Stimulated activated naive CD8-positive, alpha-beta T cell treated with anti-CD3 and anti-CD28 coated beads, Interleukin-15, Interleukin-2, amounts not matched to agents 100 ng/mL and 50 ng/mL, for 24 hours (primary cell): ENCODE results near the gene SLC22A23.

Source experiments
- H3K27ac Mint-ChIP-seq: one replicate; pipeline ENCODE4 v1.8.0; 2021; ENCODE audit warnings: mild to moderate bottlenecking, mixed read lengths
- H3K27me3 Mint-ChIP-seq: one replicate; pipeline ENCODE4 v1.8.0; 2021; ENCODE audit warnings: mixed read lengths
- H3K36me3 Mint-ChIP-seq: one replicate; pipeline ENCODE4 v1.8.0; 2021; ENCODE audit warnings: low read depth, mixed read lengths
- H3K4me1 Mint-ChIP-seq: one replicate; pipeline ENCODE4 v1.8.0; 2021; ENCODE audit warnings: low read depth, mixed read lengths
- H3K4me3 Mint-ChIP-seq: one replicate; pipeline ENCODE4 v1.8.0; 2021; ENCODE audit warnings: mild to moderate bottlenecking, mixed read lengths
- H3K9me3 Mint-ChIP-seq: one replicate; pipeline ENCODE4 v1.8.0; 2021; ENCODE audit warnings: mixed read lengths

The SLC22A23 gene

DNA sequence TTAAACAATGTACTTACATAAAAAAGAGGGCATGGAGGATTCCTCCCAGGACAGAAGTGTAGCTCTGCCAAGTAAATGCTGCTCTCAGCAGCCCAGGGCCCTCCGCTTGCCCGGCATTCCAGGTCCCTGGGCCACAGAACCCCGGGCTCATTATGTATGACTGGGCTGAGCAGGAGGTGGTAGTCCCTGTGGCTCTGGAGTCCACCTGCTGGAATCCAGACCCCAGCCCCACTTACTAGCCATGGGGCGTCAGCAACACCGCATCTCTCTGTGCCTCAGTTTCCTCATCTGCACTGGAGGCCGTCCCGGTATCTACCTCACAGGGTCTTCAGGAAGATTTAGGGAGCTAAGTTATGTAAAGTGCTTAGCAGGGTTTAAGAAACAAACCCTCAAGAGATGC is 142.7 kb downstream of the SLC22A23 start:
- Mint-ChIP-seq H3K4me1 (peaks cover 16% of the 10 kb centered on the region), H3K27me3 (peaks cover 11% of the 10 kb centered on the region), H3K9me3 (no peaks in the 10 kb centered on the region), H3K4me3 (no peak overlapping the region), H3K27ac (no peak overlapping the region), H3K36me3 (no peaks in the 10 kb centered on the region)

DNA sequence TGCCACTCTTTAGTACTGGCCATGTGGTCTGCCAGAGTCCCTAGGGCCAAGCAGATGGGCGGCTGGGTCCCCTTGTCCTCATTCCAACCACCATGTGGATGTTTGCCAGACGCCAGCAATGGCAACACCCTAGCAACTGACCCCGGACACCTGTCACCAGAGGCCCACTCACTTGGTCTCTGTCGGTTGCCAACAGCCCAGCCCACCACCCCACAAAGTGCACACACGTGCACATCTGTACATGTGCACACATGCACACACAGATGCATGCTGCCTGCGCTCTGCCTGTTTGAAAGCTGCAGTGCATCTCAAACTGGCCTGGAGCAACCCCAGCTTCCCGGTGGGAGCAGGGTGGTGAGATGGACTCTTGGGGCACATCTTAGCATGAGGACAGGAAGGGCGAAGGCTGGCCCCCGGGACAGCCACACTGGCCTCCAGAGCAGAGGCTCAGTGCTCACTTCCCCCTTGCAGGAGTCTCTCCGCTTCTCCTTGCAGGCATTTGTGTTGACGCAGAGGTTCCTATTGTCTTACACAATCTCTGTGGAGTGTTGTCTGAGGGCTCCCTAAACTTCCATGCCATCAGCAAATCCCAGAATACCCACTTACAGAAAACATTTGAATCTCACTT is 144.1 kb downstream of the SLC22A23 start:
- Mint-ChIP-seq H3K4me1 (peaks cover 2% of the 10 kb centered on the region), H3K27ac (no peak overlapping the region), H3K9me3 (no peaks in the 10 kb centered on the region), H3K4me3 (no peak overlapping the region), H3K27me3 (peaks cover 9% of the 10 kb centered on the region), H3K36me3 (no peaks in the 10 kb centered on the region)

DNA sequence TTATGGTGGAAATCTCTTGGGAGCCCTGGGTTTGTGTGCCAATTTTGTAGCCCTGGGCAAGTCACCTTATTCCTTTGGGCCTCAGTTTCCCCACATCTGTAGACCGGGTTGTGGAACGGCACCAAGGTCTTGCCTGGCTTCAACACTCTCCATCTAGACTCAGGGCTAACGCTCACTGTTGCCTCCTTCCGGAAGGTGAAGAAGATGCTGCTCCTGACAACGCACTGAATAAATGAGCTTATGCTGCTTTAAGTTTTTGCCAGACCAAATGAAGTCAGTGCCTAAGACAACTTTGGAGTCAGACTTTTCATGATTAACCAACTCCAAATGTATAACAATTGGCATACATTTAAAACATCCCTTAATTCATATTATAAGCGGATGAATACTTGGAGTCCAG is 145.0 kb downstream of the SLC22A23 start:
- no peaks in the 10 kb centered on the region for H3K4me1 Mint-ChIP-seq
- H3K27ac Mint-ChIP-seq: no peak overlapping the region
- H3K27me3 Mint-ChIP-seq: peaks cover 1% of the 10 kb centered on the region

DNA sequence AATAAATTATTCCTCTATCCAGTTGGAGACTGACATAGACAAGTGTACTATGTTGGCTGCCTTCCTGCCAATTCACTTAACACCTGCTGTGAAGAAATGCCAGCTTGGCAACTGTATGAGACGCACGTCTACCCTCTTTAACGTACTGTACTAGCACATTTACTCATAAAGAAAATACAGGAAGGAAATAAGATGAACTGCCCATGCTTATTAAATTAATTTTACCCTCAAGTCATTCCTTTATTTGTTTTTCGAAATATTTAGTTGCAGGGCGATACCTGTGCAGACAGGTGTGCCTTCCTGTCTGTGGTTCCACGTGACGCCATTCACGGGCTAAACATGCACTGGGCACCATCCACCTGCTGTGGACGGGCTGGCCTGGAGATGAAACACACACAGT is 146.1 kb downstream of the SLC22A23 start:
- Mint-ChIP-seq H3K36me3 (no peaks in the 10 kb centered on the region), H3K27ac (no peak overlapping the region), H3K27me3 (no peaks in the 10 kb centered on the region)

More for the DNA sequence above, 145.0 kb downstream of the SLC22A23 start:
- H3K36me3 Mint-ChIP-seq: no peaks in the 10 kb centered on the region
- H3K4me3 Mint-ChIP-seq: no peak overlapping the region
- no peaks in the 10 kb centered on the region for H3K9me3 Mint-ChIP-seq

DNA sequence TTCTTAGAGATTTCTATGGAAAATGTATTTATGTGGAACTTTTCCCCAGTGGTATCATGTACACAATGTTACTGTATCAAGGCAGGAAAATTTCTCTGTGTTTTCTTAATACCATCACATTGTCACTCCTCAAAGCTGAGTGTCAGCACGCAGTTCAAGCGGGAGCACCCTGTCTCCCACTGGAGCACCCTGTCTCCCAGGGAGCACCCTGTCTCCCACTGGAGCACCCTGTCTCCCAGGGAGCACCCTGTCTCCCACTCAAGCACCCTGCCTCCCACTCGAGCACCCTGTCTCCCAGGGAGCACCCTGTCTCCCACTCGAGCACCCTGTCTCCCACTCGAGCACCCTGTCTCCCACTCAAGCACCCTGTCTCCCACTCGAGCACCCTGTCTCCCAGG is 146.8 kb downstream of the SLC22A23 start:
- Mint-ChIP-seq H3K36me3 (no peaks in the 10 kb centered on the region), H3K27ac (no peak overlapping the region), H3K4me3 (no peak overlapping the region), H3K27me3 (no peaks in the 10 kb centered on the region), H3K4me1 (no peaks in the 10 kb centered on the region), H3K9me3 (no peaks in the 10 kb centered on the region)

More for the DNA sequence above, 146.1 kb downstream of the SLC22A23 start:
- H3K9me3 Mint-ChIP-seq: no peaks in the 10 kb centered on the region
- H3K4me3 Mint-ChIP-seq: no peak overlapping the region
- H3K4me1 Mint-ChIP-seq: no peaks in the 10 kb centered on the region

DNA sequence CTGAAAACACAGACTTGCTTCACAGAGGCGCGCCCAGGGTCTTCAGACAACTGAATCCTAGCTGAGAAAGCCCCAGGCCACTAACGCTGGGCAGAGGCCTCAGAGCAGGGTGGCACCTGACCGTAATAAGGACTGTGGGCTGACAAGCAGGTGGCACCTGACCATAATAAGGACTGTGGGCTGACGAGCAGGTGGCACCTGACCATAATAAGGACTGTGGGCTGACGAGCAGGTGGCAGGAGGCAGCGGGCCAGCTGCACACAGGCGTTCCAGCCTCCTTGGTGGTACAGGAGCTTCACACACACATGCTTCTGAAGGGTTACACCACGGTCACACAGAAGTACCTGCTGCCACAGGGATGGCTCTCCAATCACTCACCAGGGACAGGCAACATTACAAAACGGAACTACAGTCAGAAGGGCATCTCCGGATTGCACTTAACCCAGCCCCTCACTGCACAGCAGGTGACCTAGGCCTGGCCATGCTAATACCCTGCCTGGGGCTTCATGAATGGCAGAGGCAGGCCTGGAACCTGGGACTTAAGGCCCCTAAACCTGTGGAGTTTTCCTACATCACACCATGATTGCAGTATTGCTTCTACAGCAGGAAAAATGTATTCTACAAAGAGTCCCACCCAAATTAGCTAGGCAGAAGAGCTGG is 147.3 kb downstream of the SLC22A23 start:
- no peaks in the 10 kb centered on the region for H3K36me3 Mint-ChIP-seq
- H3K4me3 Mint-ChIP-seq: no peak overlapping the region
- H3K4me1 Mint-ChIP-seq: no peaks in the 10 kb centered on the region
- H3K27ac Mint-ChIP-seq: no peak overlapping the region
- no peaks in the 10 kb centered on the region for H3K9me3 Mint-ChIP-seq
- no peaks in the 10 kb centered on the region for H3K27me3 Mint-ChIP-seq

DNA sequence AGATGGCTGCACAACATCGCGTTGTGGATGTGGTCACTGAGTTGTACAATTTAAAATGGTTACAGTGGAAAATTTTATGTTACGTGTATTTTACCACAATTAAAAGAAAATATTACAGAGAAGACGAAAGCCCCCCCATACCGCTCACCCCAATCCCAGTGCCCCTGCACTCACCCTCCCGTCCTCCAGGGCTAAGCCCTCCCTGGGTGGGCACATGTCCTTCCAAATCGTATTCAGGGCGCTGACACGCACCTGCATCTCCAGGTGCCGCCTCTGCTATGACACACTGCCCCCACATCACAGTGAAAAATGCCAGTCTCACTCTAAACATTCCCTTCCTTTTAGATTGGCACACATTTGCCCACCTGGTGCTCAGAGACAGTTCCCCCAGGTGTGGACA is 148.7 kb downstream of the SLC22A23 start:
- Mint-ChIP-seq H3K27me3 (peaks cover 4% of the 10 kb centered on the region), H3K9me3 (no peaks in the 10 kb centered on the region), H3K36me3 (no peaks in the 10 kb centered on the region), H3K4me1 (no peaks in the 10 kb centered on the region), H3K4me3 (no peak overlapping the region), H3K27ac (no peak overlapping the region)

DNA sequence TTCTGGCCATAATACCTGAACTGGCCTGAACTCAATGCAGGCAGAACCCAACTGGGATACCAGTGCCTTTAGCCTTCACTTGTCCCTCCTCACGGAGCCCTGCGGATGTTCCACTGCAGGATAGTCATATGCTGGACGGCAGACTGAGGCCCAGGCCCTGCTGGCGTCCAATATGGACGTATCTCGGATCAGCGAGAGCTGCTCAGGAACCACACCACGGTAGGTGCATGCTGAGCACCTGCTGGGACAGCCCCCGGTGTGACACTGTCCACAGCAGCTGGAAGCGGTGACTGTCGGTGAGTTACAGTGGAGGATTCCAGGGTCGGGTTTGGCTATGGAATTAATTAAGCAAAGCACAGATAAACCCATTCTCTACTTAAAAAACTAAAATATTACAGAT is 149.4 kb downstream of the SLC22A23 start:
- no peaks in the 10 kb centered on the region for H3K4me1 Mint-ChIP-seq
- no peak overlapping the region for H3K4me3 Mint-ChIP-seq
- H3K36me3 Mint-ChIP-seq: no peaks in the 10 kb centered on the region
- H3K9me3 Mint-ChIP-seq: no peaks in the 10 kb centered on the region
- no peak overlapping the region for H3K27ac Mint-ChIP-seq
- H3K27me3 Mint-ChIP-seq: peaks cover 10% of the 10 kb centered on the region

DNA sequence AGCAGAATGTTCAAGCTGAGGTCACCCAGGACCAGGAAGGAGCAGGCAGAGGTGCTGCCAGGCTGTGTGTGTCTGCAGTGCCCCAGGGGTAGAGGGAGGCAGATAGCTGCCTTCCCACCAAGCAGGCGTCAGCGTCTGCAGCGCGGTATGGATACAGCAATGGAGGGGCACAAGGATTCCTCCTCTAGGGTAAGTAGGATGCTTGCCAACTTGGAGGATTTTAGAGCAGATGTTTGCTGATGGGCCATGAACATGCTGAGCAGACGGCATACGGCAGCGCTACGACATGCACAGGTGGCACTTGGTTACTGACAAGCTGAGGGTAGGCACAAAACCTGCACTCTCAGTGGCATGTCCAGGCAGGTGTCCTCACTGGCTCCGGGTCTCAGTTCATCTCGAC is 150.0 kb downstream of the SLC22A23 start:
- Mint-ChIP-seq H3K4me3 (no peak overlapping the region), H3K36me3 (no peaks in the 10 kb centered on the region), H3K9me3 (no peaks in the 10 kb centered on the region), H3K27ac (no peak overlapping the region), H3K4me1 (no peaks in the 10 kb centered on the region), H3K27me3 (peaks cover 15% of the 10 kb centered on the region)

DNA sequence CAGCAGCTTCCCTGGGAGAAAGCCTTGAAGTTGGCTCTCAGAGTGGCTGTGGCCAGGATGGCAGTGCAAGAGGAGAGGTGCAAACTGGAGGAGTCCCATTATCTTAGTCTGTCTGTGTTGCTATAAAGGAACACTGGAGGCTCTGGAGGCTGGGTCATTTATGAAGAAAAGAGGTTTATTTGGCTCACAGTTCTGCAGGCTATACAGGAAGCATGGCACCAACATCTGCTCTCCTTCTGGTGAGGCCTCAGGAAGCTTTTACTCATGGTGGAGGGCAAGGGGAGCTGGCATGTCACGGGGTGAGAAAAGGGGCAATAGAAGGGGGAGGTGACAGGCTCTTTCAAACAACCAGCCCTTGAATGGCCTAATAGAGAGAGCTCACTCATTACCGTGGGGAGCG is 151.0 kb downstream of the SLC22A23 start:
- H3K4me3 Mint-ChIP-seq: no peak overlapping the region
- no peaks in the 10 kb centered on the region for H3K4me1 Mint-ChIP-seq
- no peak overlapping the region for H3K27ac Mint-ChIP-seq
- peaks cover 15% of the 10 kb centered on the region for H3K27me3 Mint-ChIP-seq
- H3K9me3 Mint-ChIP-seq: no peaks in the 10 kb centered on the region
- H3K36me3 Mint-ChIP-seq: no peaks in the 10 kb centered on the region

DNA sequence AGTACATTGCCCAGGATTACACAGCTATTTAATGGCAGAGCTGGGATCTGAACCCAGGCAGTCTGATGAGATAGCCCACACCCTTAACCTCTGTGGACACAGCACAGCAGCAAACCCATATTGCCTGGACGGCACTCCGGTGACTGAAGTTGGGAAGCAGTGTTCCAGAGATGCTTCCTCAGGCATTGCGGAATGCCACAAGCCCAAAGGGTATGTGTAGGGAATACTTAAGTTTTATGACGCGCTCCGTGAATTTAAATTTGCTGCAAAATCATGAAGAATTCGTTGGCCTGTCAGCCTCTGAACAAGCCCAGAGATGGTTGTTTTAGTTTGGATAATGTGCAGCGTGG is 151.7 kb downstream of the SLC22A23 start:
- Mint-ChIP-seq H3K4me1 (no peaks in the 10 kb centered on the region), H3K36me3 (no peaks in the 10 kb centered on the region), H3K9me3 (no peaks in the 10 kb centered on the region), H3K4me3 (no peak overlapping the region), H3K27me3 (peaks cover 15% of the 10 kb centered on the region), H3K27ac (no peak overlapping the region)

DNA sequence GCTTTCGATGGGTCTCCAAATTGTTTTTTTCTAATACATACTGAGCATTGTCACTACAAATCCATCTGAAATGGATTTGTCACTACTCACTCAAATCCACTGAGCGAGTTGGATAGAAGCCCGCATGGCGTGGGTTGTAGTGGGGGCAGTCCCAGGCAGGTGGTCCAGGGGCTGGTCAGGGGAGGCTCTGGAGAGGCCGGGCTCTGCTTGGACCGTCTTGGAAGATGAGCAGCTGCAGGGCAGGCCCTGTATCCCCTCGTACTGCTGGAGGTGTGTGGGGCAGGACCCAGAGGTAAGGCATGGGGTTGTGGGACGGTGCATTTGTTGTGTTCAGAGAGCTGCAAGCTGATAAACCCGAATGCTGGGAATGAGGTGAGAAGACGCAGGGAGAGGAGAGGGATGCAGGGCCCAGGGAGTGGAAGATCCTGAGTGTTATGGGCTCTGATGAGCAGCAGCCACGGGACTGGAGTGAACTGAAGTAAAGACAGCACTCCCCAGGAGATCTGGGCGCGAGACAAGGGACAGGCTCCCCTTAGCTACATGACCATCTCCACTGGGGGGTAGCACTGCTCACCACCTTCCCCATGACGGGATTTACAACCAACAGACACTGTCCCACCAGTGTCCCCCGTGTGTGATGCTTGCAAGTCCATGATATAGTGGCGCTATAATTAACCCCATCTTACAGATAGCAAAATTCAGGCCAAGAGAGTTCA is 152.2 kb downstream of the SLC22A23 start:
- Mint-ChIP-seq H3K9me3 (no peaks in the 10 kb centered on the region), H3K27ac (no peak overlapping the region), H3K4me3 (no peak overlapping the region), H3K27me3 (peaks cover 15% of the 10 kb centered on the region), H3K36me3 (no peaks in the 10 kb centered on the region), H3K4me1 (no peaks in the 10 kb centered on the region)

DNA sequence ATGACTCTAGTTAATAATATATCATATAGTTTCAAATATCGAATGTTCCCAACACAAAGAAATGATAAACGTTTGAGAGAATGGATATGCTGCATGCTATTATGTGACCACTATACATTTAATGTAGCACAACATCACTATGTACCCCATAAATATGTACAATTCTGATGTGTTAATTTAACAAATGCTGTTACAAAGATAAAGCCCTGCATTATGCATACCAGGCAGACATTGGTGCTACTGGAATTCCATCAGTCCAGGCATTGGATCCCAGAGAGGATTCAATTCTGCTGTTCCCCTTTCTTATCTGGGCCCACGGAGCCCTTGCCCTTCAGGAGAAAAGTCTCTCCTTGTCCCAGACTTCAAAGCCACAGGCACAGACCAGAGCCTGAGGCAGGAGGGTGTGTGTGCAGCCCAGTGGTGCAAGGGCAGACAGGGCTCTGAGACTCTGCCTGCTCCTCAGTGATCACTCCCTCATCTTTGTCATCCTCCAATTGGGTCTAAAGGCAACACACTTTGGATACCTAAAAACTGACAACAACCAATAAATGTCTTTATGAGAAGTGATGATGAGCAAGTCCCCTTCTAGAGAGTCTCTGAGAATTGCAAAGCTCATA is 152.9 kb downstream of the SLC22A23 start:
- no peaks in the 10 kb centered on the region for H3K9me3 Mint-ChIP-seq
- H3K4me3 Mint-ChIP-seq: no peak overlapping the region
- no peak overlapping the region for H3K27ac Mint-ChIP-seq
- no peaks in the 10 kb centered on the region for H3K4me1 Mint-ChIP-seq
- H3K36me3 Mint-ChIP-seq: no peaks in the 10 kb centered on the region
- peaks cover 15% of the 10 kb centered on the region for H3K27me3 Mint-ChIP-seq

DNA sequence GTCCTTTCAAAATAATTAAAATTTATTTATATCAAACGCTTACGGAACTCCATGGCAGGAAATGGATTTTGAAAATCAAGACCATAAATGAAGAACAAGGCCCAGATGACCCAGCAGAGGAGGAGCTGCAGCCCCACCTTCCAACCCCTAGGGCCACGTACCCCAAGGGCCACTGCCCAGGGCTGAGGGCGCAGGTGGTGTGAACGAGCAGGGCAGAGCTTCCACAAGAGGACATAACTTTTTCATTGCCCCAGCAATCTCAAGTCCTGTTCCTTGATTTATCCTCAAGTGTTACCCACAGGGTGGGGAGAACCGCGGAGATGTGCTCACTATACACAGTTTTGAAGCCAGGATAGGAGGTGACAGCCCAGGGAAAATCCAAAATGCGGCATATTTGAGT is 155.3 kb downstream of the SLC22A23 start:
- H3K9me3 Mint-ChIP-seq: no peaks in the 10 kb centered on the region
- no peaks in the 10 kb centered on the region for H3K36me3 Mint-ChIP-seq
- H3K4me1 Mint-ChIP-seq: no peaks in the 10 kb centered on the region
- no peak overlapping the region for H3K4me3 Mint-ChIP-seq
- H3K27me3 Mint-ChIP-seq: peaks cover 15% of the 10 kb centered on the region
- H3K27ac Mint-ChIP-seq: no peak overlapping the region

DNA sequence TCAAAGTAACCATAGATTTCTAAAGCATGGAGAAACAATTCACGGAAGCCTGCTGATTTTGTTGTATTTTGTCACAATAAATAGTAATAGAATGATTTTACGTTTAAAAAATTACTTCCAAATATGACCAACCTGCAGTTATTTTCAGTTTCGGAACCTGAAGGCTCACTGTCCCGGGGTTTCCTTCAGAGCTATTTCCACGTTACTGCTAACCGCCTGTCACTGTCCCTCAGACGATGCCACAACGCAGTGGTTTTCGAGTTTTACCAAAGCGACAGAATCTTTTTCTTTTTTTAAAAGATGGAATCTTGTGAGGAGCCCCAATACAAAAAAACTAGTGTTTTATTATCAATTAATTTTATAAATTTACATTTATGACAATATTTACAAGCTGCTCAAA is 157.6 kb downstream of the SLC22A23 start:
- Mint-ChIP-seq H3K9me3 (no peaks in the 10 kb centered on the region), H3K4me1 (no peaks in the 10 kb centered on the region), H3K4me3 (no peak overlapping the region), H3K36me3 (no peaks in the 10 kb centered on the region), H3K27ac (no peak overlapping the region), H3K27me3 (peaks cover 15% of the 10 kb centered on the region)
